ENCODE results near the gene PRKN.

GRCh38 chr6:161924516-161925116 lies 803.0 kb downstream of the PRKN start:
- TF ChIP-seq EP300 (IDR thresholded peaks at IDR 0.05): no peak
- no peak for TF ChIP-seq CTCF (IDR thresholded peaks at IDR 0.05)
- TF ChIP-seq POLR2A (IDR thresholded peaks at IDR 0.05): no peak

All from tibial nerve (tissue), 4 donors.